Hepatocyte (in vitro differentiated cells): ENCODE data around the gene ULBP2. TPM values are rescaled to one million over a fixed set of nuclear protein-coding genes. Genes with fewer than 3 reads are reported as not detected.
"Not testable (repeated sequence)": the region's sequence is repeated elsewhere in the genome, so short reads cannot be mapped to it uniquely, and the experiment has no call there.

ENCODE experiments used
- DNase-seq: peaks from one replicate; pipeline ENCODE4 v3.0.0-alpha.2; 2016; ENCODE audit warnings: low spot score
- H2AFZ ChIP-seq: fragments of 200-600 bp; sonication (generic); 2 replicates; pipeline ENCODE4 v1.6.0; 2016; ENCODE audit warnings: antibody characterized with exemption, mild to moderate bottlenecking
- H3K27ac ChIP-seq: fragments of 200-600 bp; sonication (generic); 2 replicates; pipeline ENCODE4 v1.5.1; 2016; ENCODE audit warnings: mild to moderate bottlenecking
- H3K27me3 ChIP-seq: fragments of 200-600 bp; sonication (generic); 2 replicates; pipeline ENCODE4 v1.6.1; 2016
- H3K36me3 ChIP-seq: fragments of 200-600 bp; sonication (generic); replicated peaks from 2 replicates; pipeline ENCODE4 v1.5.1; 2016; ENCODE audit warnings: low read depth; ENCODE audit not compliant: insufficient read depth
- H3K4me1 ChIP-seq: fragments of 200-600 bp; sonication (generic); 2 replicates; pipeline ENCODE4 v1.5.1; 2016; ENCODE audit warnings: mild to moderate bottlenecking, moderate library complexity; ENCODE audit not compliant: insufficient read depth
- H3K4me2 ChIP-seq: fragments of 200-600 bp; sonication (generic); 2 replicates; pipeline ENCODE4 v1.6.0; 2016
- H3K4me3 ChIP-seq: fragments of 200-600 bp; sonication (generic); 2 replicates; pipeline ENCODE4 v1.5.1; 2016; ENCODE audit warnings: mild to moderate bottlenecking
- H3K79me2 ChIP-seq: fragments of 200-600 bp; sonication (generic); 2 replicates; pipeline ENCODE4 v1.6.0; 2017; ENCODE audit warnings: mild to moderate bottlenecking
- H3K9me2 ChIP-seq: fragments of 200-600 bp; sonication (generic); replicated peaks from 2 replicates; pipeline ENCODE4 v1.6.0; 2017; ENCODE audit warnings: mild to moderate bottlenecking; ENCODE audit not compliant: insufficient read depth
- H3K9me3 ChIP-seq: fragments of 200-600 bp; sonication (generic); 2 replicates; pipeline ENCODE4 v1.5.1; 2016; ENCODE audit warnings: low read depth, mild to moderate bottlenecking
- H4K20me1 ChIP-seq: fragments of 200-600 bp; sonication (generic); 2 replicates; pipeline ENCODE4 v1.6.0; 2016; ENCODE audit warnings: mild to moderate bottlenecking; ENCODE audit not compliant: insufficient read depth, poor library complexity, severe bottlenecking
- CTCF ChIP-seq: fragments of 200-600 bp; sonication (generic); IDR thresholded peaks from 2 replicates; pipeline ENCODE4 v1.5.1; 2016; ENCODE audit warnings: antibody characterized with exemption, mild to moderate bottlenecking; ENCODE audit not compliant: poor library complexity
- EZH2 ChIP-seq: fragments of 200-600 bp; sonication (generic); IDR thresholded peaks from 2 replicates; pipeline ENCODE4 v1.6.1; 2016; ENCODE audit warnings: antibody characterized with exemption, mild to moderate bottlenecking, borderline replicate concordance
- EZH2phosphoT487 ChIP-seq: fragments of 200-600 bp; sonication (generic); IDR thresholded peaks from one replicate; pipeline ENCODE4 v1.6.1; 2018; ENCODE audit warnings: antibody characterized with exemption, mild to moderate bottlenecking, low read depth, moderate library complexity; ENCODE audit not compliant: unreplicated experiment, severe bottlenecking
- WGBS: methylation state at CpG from one replicate; pipeline ENCODE4 v1.1.6; 2016; ENCODE audit warnings: low lambda C conversion rate; ENCODE audit errors: missing lambda C conversion rate; 5-methylcytosine and 5-hydroxymethylcytosine counted together
- polyA plus RNA-seq: library from polyadenylated mRNA; unstranded; fragments of >200 nt; fragmentation: Nextera tagmentation; extraction: Ambion mirVana; gene quantifications from 2 replicates; pipeline ENCODE4 v1.2.1, GENCODE V29; 2016
- total RNA-seq: library from RNA; depleted of rRNA; stranded (reverse); fragments of >200 nt; gene quantifications from 2 replicates; pipeline ENCODE4 v1.2.3, GENCODE V29; 2014

ULBP2 gene
- total and polyA plus RNA-seq, 2 experiments from 2014 or later: 0.10 to 0.15 TPM

DNA sequence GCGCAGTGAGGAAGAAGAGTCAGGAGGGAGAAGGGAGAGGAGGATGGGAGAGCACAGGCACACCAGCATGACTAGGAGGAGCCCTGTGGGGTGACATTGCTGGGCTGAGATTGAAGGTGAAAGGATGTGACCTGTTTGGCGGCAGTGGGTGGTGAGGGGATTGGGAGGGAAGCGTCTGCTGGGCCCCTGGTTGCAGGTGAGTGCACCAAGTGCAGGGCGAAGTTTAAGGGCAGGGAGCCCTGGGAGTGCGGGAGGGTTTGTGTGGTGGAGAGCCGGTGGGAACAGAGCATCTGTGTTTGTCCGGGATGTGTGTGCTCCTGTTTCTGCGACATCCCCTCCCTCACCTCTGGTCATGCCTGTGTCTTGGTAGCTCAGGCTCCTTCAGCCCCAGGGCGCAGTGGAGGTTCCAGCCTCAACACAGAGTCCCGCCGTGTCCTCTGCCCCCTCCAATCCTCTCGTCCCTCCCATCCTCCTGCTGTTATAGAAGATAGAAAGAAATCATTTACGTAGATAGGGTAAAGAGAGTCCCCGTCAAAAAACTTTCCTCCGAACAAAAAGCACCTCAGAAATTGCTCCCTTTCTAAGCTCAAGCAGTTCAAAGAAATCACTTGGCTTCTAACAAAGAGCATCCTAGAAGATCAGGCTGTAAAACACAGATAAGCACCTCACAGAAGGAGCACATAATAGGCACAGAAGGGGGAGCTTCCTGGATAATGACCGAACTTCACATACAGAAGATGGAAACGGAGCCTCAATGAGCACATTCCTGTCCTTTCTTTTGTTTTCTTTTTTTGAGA lies 46.9 kb downstream of the ULBP2 start:
- H3K9me3 ChIP-seq: no peaks in the 10 kb centered on the region
- TF ChIP-seq EZH2phosphoT487: peak; percentile 71
- no peak for TF ChIP-seq CTCF
- TF ChIP-seq EZH2: peak; percentile 8
- H4K20me1 ChIP-seq: no peaks in the 10 kb centered on the region
- H3K27me3 ChIP-seq: peaks cover 91% of the 10 kb centered on the region
- DNase-seq: no peak
- H3K4me3 ChIP-seq: no peak overlapping the region
- H3K36me3 ChIP-seq: no peaks in the 10 kb centered on the region
- no peaks in the 10 kb centered on the region for H3K79me2 ChIP-seq
- H3K4me2 ChIP-seq: no peak overlapping the region
- H2AFZ ChIP-seq: no peak overlapping the region
- H3K4me1 ChIP-seq: peaks cover 12% of the 10 kb centered on the region
- H3K27ac ChIP-seq: no peak overlapping the region
- WGBS: 10% methylated on average over 17 of the region's 17 CpGs
- no peaks in the 10 kb centered on the region for H3K9me2 ChIP-seq

GRCh38 chr6:149990212-149990660 lies 48.4 kb downstream of the ULBP2 start:
- Histone ChIP-seq H3K4me2 (peak overlapping the region; percentile 90), H3K9me3 (no peaks in the 10 kb centered on the region), H4K20me1 (no peaks in the 10 kb centered on the region), H3K27me3 (peaks cover 97% of the 10 kb centered on the region), H3K4me3 (peak overlapping the region; percentile 26), H3K36me3 (no peaks in the 10 kb centered on the region), H3K4me1 (peaks cover 12% of the 10 kb centered on the region), H3K79me2 (no peaks in the 10 kb centered on the region), H2AFZ (peak overlapping the region; percentile 49), H3K9me2 (no peaks in the 10 kb centered on the region), H3K27ac (no peak overlapping the region)
- DNase-seq: no peak
- 3% methylated on average over 32 of the region's 32 CpGs for WGBS
- no peak for TF ChIP-seq CTCF
- TF ChIP-seq EZH2phosphoT487: no peak
- peak; percentile 90 for TF ChIP-seq EZH2

GRCh38 chr6:149990661-149991471 lies 49.1 kb downstream of the ULBP2 start:
- H3K4me3 ChIP-seq: peak overlapping the region; percentile 26
- H3K9me2 ChIP-seq: no peaks in the 10 kb centered on the region
- no peaks in the 10 kb centered on the region for H3K79me2 ChIP-seq
- no peaks in the 10 kb centered on the region for H3K36me3 ChIP-seq
- no peak overlapping the region for H3K27ac ChIP-seq
- peaks cover 12% of the 10 kb centered on the region for H3K4me1 ChIP-seq
- peak; percentile 23 for DNase-seq
- no peaks in the 10 kb centered on the region for H4K20me1 ChIP-seq
- peak overlapping the region; percentile 49 for H2AFZ ChIP-seq
- peak overlapping the region; percentile 90 for H3K4me2 ChIP-seq
- 2% methylated on average over 49 of the region's 49 CpGs for WGBS
- H3K27me3 ChIP-seq: peaks cover 93% of the 10 kb centered on the region
- TF ChIP-seq CTCF (no peak), EZH2 (peak; percentile 65), EZH2phosphoT487 (no peak)
- H3K9me3 ChIP-seq: no peaks in the 10 kb centered on the region

- H3K4me3 ChIP-seq, H3K27ac ChIP-seq, DNase-seq, H3K9me3 ChIP-seq, H4K20me1 ChIP-seq, H3K9me2 ChIP-seq, H3K36me3 ChIP-seq, H2AFZ ChIP-seq, H3K79me2 ChIP-seq: not testable (repeated sequence)
- H3K27me3 ChIP-seq: peaks cover 87% of the 10 kb centered on the region
- whole genome bisulfite sequencing: 1% methylated on average over 7 of the region's 7 CpGs
- peak overlapping the region; percentile 90 for H3K4me2 ChIP-seq
- peaks cover 12% of the 10 kb centered on the region for H3K4me1 ChIP-seq
Measured at GRCh38 chr6:149991472-149991795, 49.6 kb downstream of the ULBP2 start.
